ENCODE data around the gene GORAB.

GORAB gene

DNA sequence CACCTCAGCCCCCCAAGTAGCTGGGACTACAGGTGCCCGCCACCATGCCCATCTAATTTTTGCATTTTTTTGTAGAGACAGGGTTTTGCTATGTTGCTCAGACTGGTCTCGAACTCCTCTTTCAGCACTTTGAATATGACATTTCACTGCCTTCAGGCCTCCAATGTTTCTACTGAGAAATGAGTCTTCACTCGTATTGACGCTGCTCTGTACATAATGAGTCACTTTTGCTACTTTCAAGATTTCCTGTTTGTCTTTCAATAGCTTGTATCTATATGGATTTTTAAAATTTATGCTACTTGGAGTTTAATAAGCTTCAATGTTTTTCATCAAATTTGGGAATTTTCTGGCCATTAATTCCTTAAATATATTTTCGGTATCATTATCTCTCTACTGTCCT lies 64.7 kb downstream of the GORAB start:
- no peak for TF ChIP-seq CTCF (conservative IDR thresholded peaks at IDR 0.05; ENCODE audit: low read depth, low read length)
- no peak for DNase-seq (ENCODE audit: low read depth)
- no peak overlapping the region for H3K4me3 ChIP-seq (ENCODE audit: low read depth, low read length)

DNA sequence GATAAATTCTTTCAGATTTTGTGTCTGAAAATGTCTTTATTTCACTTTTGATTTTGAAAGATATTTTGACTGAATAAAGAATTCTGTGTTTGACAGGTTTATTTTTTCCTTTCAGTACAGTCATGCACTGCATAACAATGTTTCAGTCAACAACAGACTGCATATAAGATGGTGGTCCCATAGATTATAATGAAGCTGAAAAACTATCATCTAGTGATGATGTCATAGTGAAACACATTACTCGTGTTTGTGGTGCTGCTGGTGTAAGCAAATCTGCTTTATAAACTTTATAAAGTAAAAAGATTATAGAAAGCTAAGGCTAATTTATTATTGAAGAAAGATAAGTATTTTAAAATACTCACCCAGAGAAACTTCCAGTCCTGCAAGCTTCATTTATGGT lies 66.7 kb downstream of the GORAB start:
- no peak for DNase-seq (ENCODE audit: low read depth)
- no peak overlapping the region for H3K4me3 ChIP-seq (ENCODE audit: low read depth, low read length)
- TF ChIP-seq CTCF (conservative IDR thresholded peaks at IDR 0.05; ENCODE audit: low read depth, low read length) = no peak

DNA sequence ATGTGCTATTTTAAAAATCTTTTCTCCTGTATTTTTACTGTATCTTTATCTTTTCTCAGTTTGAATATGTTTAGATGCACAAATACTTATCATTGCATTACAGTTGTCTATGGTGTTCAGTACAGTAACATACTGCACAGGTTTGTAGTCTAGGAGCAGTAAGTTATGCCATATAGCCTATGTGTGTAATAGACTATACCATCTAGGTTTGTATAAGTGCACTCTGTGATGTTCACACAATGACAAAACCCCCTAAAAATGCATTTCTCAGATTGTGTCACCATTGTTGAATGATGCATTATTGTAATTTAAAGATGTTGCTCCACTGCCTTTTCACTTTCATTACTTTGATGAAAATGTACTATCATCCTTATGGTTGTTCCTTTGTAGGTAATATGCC lies 67.1 kb downstream of the GORAB start:
- no peak for TF ChIP-seq CTCF (conservative IDR thresholded peaks at IDR 0.05; ENCODE audit: low read depth, low read length)
- no peak for DNase-seq (ENCODE audit: low read depth)
- H3K4me3 ChIP-seq (ENCODE audit: low read depth, low read length) = no peak overlapping the region

DNA sequence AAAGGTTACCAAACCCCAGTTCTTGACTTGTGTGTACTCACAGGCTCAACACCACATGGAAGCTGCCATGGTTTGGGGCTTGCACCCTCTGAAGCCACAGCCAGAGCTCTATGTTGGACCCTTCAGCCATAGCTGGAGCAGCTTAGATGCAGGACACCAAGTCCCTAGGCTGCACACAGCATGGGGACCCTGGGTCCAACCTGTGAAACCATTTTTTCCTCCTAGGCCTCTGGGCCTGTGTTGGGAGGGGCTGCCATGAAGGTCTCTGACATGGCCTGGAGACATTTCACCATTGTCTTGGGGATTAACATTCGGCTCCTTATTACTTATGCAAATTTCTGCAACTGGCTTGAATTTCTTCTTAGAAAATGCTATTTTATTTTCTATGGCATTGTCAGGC lies 69.9 kb downstream of the GORAB start:
- no peak overlapping the region for H3K4me3 ChIP-seq (ENCODE audit: low read depth, low read length)
- no peak for DNase-seq (ENCODE audit: low read depth)
- no peak for TF ChIP-seq CTCF (conservative IDR thresholded peaks at IDR 0.05; ENCODE audit: low read depth, low read length)

Data from choroid plexus epithelial cell (primary cell).